Small intestine (tissue), 7 donors: Measurements from ENCODE around the gene TCFL5. TPM values are rescaled to one million over a fixed set of nuclear protein-coding genes. Genes with fewer than 3 reads are reported as not detected.

Source experiments
- DNase-seq, 2 donors: peaks; one replicate each; pipeline versions ENCODE4 v3.0.0 to v3.0.0-alpha.2; 2013
- FAIRE-seq: peaks from 2 replicates; lab custom pipeline; 2012; peaks lifted over from hg19 to GRCh38; lab: Jason Lieb, UNC
- H3K27ac ChIP-seq, 3 donors: one replicate each; pipeline ENCODE4 v1.5.1; 2013; ENCODE audit warnings: low read length in 2 of 3, mild to moderate bottlenecking in 2 of 3, control low read depth in 1 of 3, inconsistent platforms in 1 of 3, low read depth in 1 of 3, moderate library complexity in 1 of 3
- H3K27me3 ChIP-seq, 3 donors: one replicate each; pipeline ENCODE4 v1.6.1; 2013; ENCODE audit warnings: low read length in 3 of 3, inconsistent platforms in 1 of 3; ENCODE audit not compliant: control insufficient read depth in 3 of 3, insufficient read depth in 3 of 3
- H3K36me3 ChIP-seq, 3 donors: one replicate each; pipeline ENCODE4 v1.6.1; 2013; ENCODE audit warnings: low read length in 3 of 3, inconsistent platforms in 1 of 3, low read depth in 1 of 3, mild to moderate bottlenecking in 1 of 3, moderate library complexity in 1 of 3; ENCODE audit not compliant: control insufficient read depth in 3 of 3, insufficient read depth in 2 of 3
- H3K4me1 ChIP-seq, 3 donors: one replicate each; pipeline ENCODE4 v1.6.1; 2013; ENCODE audit warnings: low read length in 2 of 3, inconsistent platforms in 1 of 3, low read depth in 1 of 3, mild to moderate bottlenecking in 1 of 3, moderate library complexity in 1 of 3; ENCODE audit not compliant: control insufficient read depth in 3 of 3, insufficient read depth in 2 of 3
- H3K4me3 ChIP-seq, 3 donors: one replicate each; pipeline ENCODE4 v1.5.1; 2013; ENCODE audit warnings: low read length in 3 of 3, control low read depth in 1 of 3, inconsistent platforms in 1 of 3, low read depth in 1 of 3, mild to moderate bottlenecking in 1 of 3, moderate library complexity in 1 of 3
- H3K9me3 ChIP-seq, 2 donors: one replicate each; pipeline ENCODE4 v1.6.1; 2013; ENCODE audit warnings: low read depth in 1 of 2, low read length in 1 of 2; ENCODE audit not compliant: control insufficient read depth in 2 of 2, insufficient read depth in 1 of 2
- WGBS, 3 donors: extraction: QIAGEN DNeasy Blood & Tissue Kit; methylation state at CpG; one replicate each; pipeline ENCODE4 v1.1.7; 2013; 5-methylcytosine and 5-hydroxymethylcytosine counted together
- polyA plus RNA-seq, 4 donors: library from polyadenylated mRNA; stranded (reverse) in 3 of 4; unstranded in 1 of 4; fragments of 200-250 nt in 3 of 4; fragments of 120-200 nt in 1 of 4; gene quantifications; one replicate each; pipeline versions ENCODE4 v1.2.1 to v1.2.3, GENCODE V29; 2013
- donor health status: healthy with polysubstance abuse.
- donor health status: control.
- donor health status: control.
- donor health status: Bipolar disorder and iron deficiency.
- donor health status: healthy.

Gene TCFL5
- polyA plus RNA-seq, 4 donors: 4.2 to 5.7 (median 4.6) TPM

GRCh38 chr20:62892348-62893304, 31.0 kb upstream of the TCFL5 start:
- FAIRE-seq: no peak
- WGBS, 3 donors: 90 to 92% (median 90%) methylated on average over 25 of the region's 25 CpGs
- peaks cover 36 to 82% (median 45%) of the 10 kb centered on the region in 3 donors for H3K36me3 ChIP-seq
- no peaks in the 10 kb centered on the region for H3K4me1 ChIP-seq
- no peak overlapping the region for H3K27ac ChIP-seq
- no peak for DNase-seq
- no peaks in the 10 kb centered on the region for H3K9me3 ChIP-seq
- no peaks in the 10 kb centered on the region for H3K27me3 ChIP-seq
- no peak overlapping the region for H3K4me3 ChIP-seq

GRCh38 chr20:62891111-62891510, 29.5 kb upstream of the TCFL5 start:
- FAIRE-seq: no peak
- peaks cover 40 to 87% (median 52%) of the 10 kb centered on the region in 3 donors for H3K36me3 ChIP-seq

GRCh38 chr20:62890444-62890843, 28.8 kb upstream of the TCFL5 start:
- 91 to 95% (median 92%) methylated on average over 7 of the region's 7 CpGs for WGBS, 3 donors
- DNase-seq (no peak), FAIRE-seq (no peak)
- H3K36me3 ChIP-seq: peaks cover 40 to 87% (median 52%) of the 10 kb centered on the region in 3 donors
- no peaks in the 10 kb centered on the region for H3K4me1 ChIP-seq
- no peak overlapping the region for H3K27ac ChIP-seq
- no peaks in the 10 kb centered on the region for H3K9me3 ChIP-seq
- no peaks in the 10 kb centered on the region for H3K27me3 ChIP-seq
- no peak overlapping the region for H3K4me3 ChIP-seq

More at GRCh38 chr20:62891111-62891510, 29.5 kb upstream of the TCFL5 start:
- no peak for DNase-seq
- 75 to 89% (median 86%) methylated on average over 15 of the region's 15 CpGs for WGBS, 3 donors
- no peaks in the 10 kb centered on the region for H3K9me3 ChIP-seq
- no peak overlapping the region for H3K27ac ChIP-seq
- no peak overlapping the region for H3K4me3 ChIP-seq
- no peaks in the 10 kb centered on the region for H3K4me1 ChIP-seq
- H3K27me3 ChIP-seq: no peaks in the 10 kb centered on the region

- H3K4me3 ChIP-seq: no peak overlapping the region
- DNase-seq: no peak
- no peaks in the 10 kb centered on the region for H3K4me1 ChIP-seq
- WGBS, 3 donors: 83 to 93% (median 91%) methylated on average over 9 of the region's 9 CpGs
- H3K9me3 ChIP-seq: no peaks in the 10 kb centered on the region
- no peaks in the 10 kb centered on the region for H3K27me3 ChIP-seq
- H3K27ac ChIP-seq: no peak overlapping the region
- peaks cover 39 to 81% (median 52%) of the 10 kb centered on the region in 3 donors for H3K36me3 ChIP-seq
- no peak for FAIRE-seq
Measured at GRCh38 chr20:62889871-62890270, 28.2 kb upstream of the TCFL5 start.

- WGBS, 3 donors: 89 to 91% (median 90%) methylated on average over 8 of the region's 8 CpGs
Measured at GRCh38 chr20:62889411-62889810, 27.8 kb upstream of the TCFL5 start.

GRCh38 chr20:62888910-62889309, 27.3 kb upstream of the TCFL5 start:
- Histone ChIP-seq H3K9me3 (no peaks in the 10 kb centered on the region), H3K27me3 (no peaks in the 10 kb centered on the region), H3K27ac (no peak overlapping the region), H3K4me3 (no peak overlapping the region), H3K4me1 (no peaks in the 10 kb centered on the region), H3K36me3 (peaks cover 30 to 71% (median 47%) of the 10 kb centered on the region in 3 donors)
- no peak for DNase-seq
- 66 to 88% (median 76%) methylated on average over 16 to 17 of the region's 17 CpGs for WGBS, 3 donors
- FAIRE-seq: no peak

More at GRCh38 chr20:62889411-62889810, 27.8 kb upstream of the TCFL5 start:
- Histone ChIP-seq H3K27ac (no peak overlapping the region), H3K9me3 (no peaks in the 10 kb centered on the region), H3K36me3 (peaks cover 35 to 76% (median 52%) of the 10 kb centered on the region in 3 donors), H3K27me3 (no peaks in the 10 kb centered on the region), H3K4me3 (no peak overlapping the region), H3K4me1 (no peaks in the 10 kb centered on the region)
- FAIRE-seq (no peak), DNase-seq (no peak)

- Histone ChIP-seq H3K4me3 (no peak overlapping the region), H3K4me1 (no peaks in the 10 kb centered on the region), H3K27me3 (no peaks in the 10 kb centered on the region), H3K9me3 (no peaks in the 10 kb centered on the region), H3K27ac (no peak overlapping the region), H3K36me3 (peaks cover 28 to 66% (median 43%) of the 10 kb centered on the region in 3 donors)
- 92 to 95% (median 95%) methylated on average over 16 of the region's 16 CpGs for WGBS, 3 donors
- no peak for FAIRE-seq
- no peak for DNase-seq
Measured at GRCh38 chr20:62888406-62888805, 26.8 kb upstream of the TCFL5 start.

GRCh38 chr20:62887860-62888239, 26.2 kb upstream of the TCFL5 start:
- 80 to 83% (median 81%) methylated on average over 7 of the region's 7 CpGs for WGBS, 3 donors
- H3K4me3 ChIP-seq: no peak overlapping the region
- H3K9me3 ChIP-seq: no peaks in the 10 kb centered on the region
- H3K27ac ChIP-seq: no peak overlapping the region
- H3K27me3 ChIP-seq: no peaks in the 10 kb centered on the region
- FAIRE-seq: no peak
- H3K4me1 ChIP-seq: no peaks in the 10 kb centered on the region
- H3K36me3 ChIP-seq: peaks cover 28 to 63% (median 39%) of the 10 kb centered on the region in 3 donors
- no peak for DNase-seq
